Measurements from ENCODE around the gene TMEM138.

The TMEM138 gene

GRCh38 chr11:61358566-61358965 lies 3.6 kb upstream of the TMEM138 start:
- no peak for TF ChIP-seq CTCF (IDR thresholded peaks at IDR 0.05; ENCODE audit: low read depth, low read length, missing control alignments)

GRCh38 chr11:61359516-61359915 lies 2.7 kb upstream of the TMEM138 start:
- in situ Hi-C loops (cut with HindIII; ENCODE audit: low sequenced_read_pairs), result no loop called here
- TF ChIP-seq CTCF (IDR thresholded peaks at IDR 0.05; ENCODE audit: low read depth, low read length, missing control alignments), result no peak
- DNase-seq (ENCODE audit: low read depth), result no peak
- no peak overlapping the region for H3K4me3 ChIP-seq (ENCODE audit: low read depth, low read length)

More at GRCh38 chr11:61358566-61358965, 3.6 kb upstream of the TMEM138 start:
- no peak overlapping the region for H3K4me3 ChIP-seq (ENCODE audit: low read depth, low read length)
- no peak for DNase-seq (ENCODE audit: low read depth)
- in situ Hi-C loops (cut with HindIII; ENCODE audit: low sequenced_read_pairs), result no loop called here

- in situ Hi-C loops (cut with HindIII; ENCODE audit: low sequenced_read_pairs), result loop anchor here (5.0 kb wide), 1 partner anchor 34 kb away; no protein-coding TSS in a partner anchor
- DNase-seq (ENCODE audit: low read depth), result no peak
- no peak for TF ChIP-seq CTCF (IDR thresholded peaks at IDR 0.05; ENCODE audit: low read depth, low read length, missing control alignments)
- peak overlapping the region; percentile 77 for H3K4me3 ChIP-seq (ENCODE audit: low read depth, low read length)
Observed at GRCh38 chr11:61361237-61361740, 885 bp upstream of the TMEM138 start.

- no peak for TF ChIP-seq CTCF (IDR thresholded peaks at IDR 0.05; ENCODE audit: low read depth, low read length, missing control alignments)
- in situ Hi-C loops (cut with HindIII; ENCODE audit: low sequenced_read_pairs), result loop anchor here (5.0 kb wide), 1 partner anchor 35 kb away; no protein-coding TSS in a partner anchor
- DNase-seq (ENCODE audit: low read depth), result no peak
- peak overlapping the region; percentile 77 for H3K4me3 ChIP-seq (ENCODE audit: low read depth, low read length)
Observed at GRCh38 chr11:61362542-61362875, 335 bp downstream of the TMEM138 start.

GRCh38 chr11:61364012-61364675 lies 2.0 kb downstream of the TMEM138 start:
- no peak overlapping the region for H3K4me3 ChIP-seq (ENCODE audit: low read depth, low read length)
- in situ Hi-C loops (cut with HindIII; ENCODE audit: low sequenced_read_pairs), result loop anchor here (5.0 kb wide), 1 partner anchor 37 kb away; no protein-coding TSS in a partner anchor
- no peak for TF ChIP-seq CTCF (IDR thresholded peaks at IDR 0.05; ENCODE audit: low read depth, low read length, missing control alignments)
- no peak for DNase-seq (ENCODE audit: low read depth)

GRCh38 chr11:61367406-61367805 lies 5.2 kb downstream of the TMEM138 start:
- no peak overlapping the region for H3K4me3 ChIP-seq (ENCODE audit: low read depth, low read length)
- in situ Hi-C loops (cut with HindIII; ENCODE audit: low sequenced_read_pairs), result no loop called here
- no peak for DNase-seq (ENCODE audit: low read depth)
- TF ChIP-seq CTCF (IDR thresholded peaks at IDR 0.05; ENCODE audit: low read depth, low read length, missing control alignments), result no peak
